SK-N-SH (cell line): ENCODE data around the gene CEP112. TPM values are rescaled to one million over a fixed set of nuclear protein-coding genes. Genes with fewer than 3 reads are reported as not detected.

Experiments used
- CTCF ChIA-PET: fragments of 300-600, 350-600 bp; formaldehyde crosslinking; extraction: SDS; loops from one replicate; lab custom pipeline; 2021; lab: Yijun Ruan, JAX
- POLR2A ChIA-PET: fragments of 350-600 bp; sonication (Branson Sonifier 250); formaldehyde crosslinking; extraction: SDS; loops from one replicate; lab custom pipeline; 2020; ENCODE audit warnings: antibody characterized with exemption, inconsistent platforms; lab: Yijun Ruan, JAX
- DNase-seq: peaks from one replicate; pipeline ENCODE4 v3.0.0; 2012
- H2AFZ ChIP-seq: fragments of 200-600 bp; sonication (generic); 2 replicates; pipeline ENCODE4 v1.8.1; 2016; ENCODE audit warnings: antibody characterized with exemption, mild to moderate bottlenecking, low read depth
- H3F3A ChIP-seq: fragments of 200-600 bp; sonication (generic); replicated peaks from 2 replicates; pipeline ENCODE3; 2016; ENCODE audit warnings: antibody characterized with exemption, mild to moderate bottlenecking; ENCODE audit not compliant: insufficient read depth
- H3K27ac ChIP-seq, 2 experiments: fragments of 200-500 bp in 1 of 2; fragments of 200-600 bp in 1 of 2; sonication (Bioruptor generic) in 1 of 2; sonication (generic), shearing (Covaris generic) in 1 of 2; 2 replicates each; pipeline versions ENCODE4 v1.5.1 to v1.6.1; 2014 to 2016; ENCODE audit warnings: low read depth in 2 of 2, inconsistent platforms in 1 of 2, low read length in 1 of 2, mild to moderate bottlenecking in 1 of 2, mixed read lengths in 1 of 2
- H3K27me3 ChIP-seq: fragments of 200-600 bp; sonication (generic), shearing (Covaris generic); 2 replicates; pipeline ENCODE4 v1.6.1; 2016; ENCODE audit warnings: mixed run types; ENCODE audit not compliant: insufficient read depth
- H3K36me3 ChIP-seq, 2 experiments: fragments of 200-500 bp in 1 of 2; fragments of 200-600 bp in 1 of 2; sonication (Bioruptor generic) in 1 of 2; sonication (generic) in 1 of 2; replicated peaks in 1 of 2; 2 replicates each; pipeline versions ENCODE3 to v1.5.1; 2014 to 2016; ENCODE audit warnings: low read length in 1 of 2, mild to moderate bottlenecking in 1 of 2; ENCODE audit not compliant: insufficient read depth in 2 of 2, control insufficient read depth in 1 of 2
- H3K4me1 ChIP-seq, 2 experiments: fragments of 200-500 bp in 1 of 2; fragments of 200-600 bp in 1 of 2; sonication (Bioruptor generic) in 1 of 2; sonication (generic), shearing (Covaris generic) in 1 of 2; 2 replicates each; pipeline versions ENCODE4 v1.5.1 to v1.6.1; 2014 to 2016; ENCODE audit warnings: low read depth in 1 of 2, low read length in 1 of 2, mixed run types in 1 of 2; ENCODE audit not compliant: insufficient read depth in 2 of 2, control insufficient read depth in 1 of 2
- H3K4me2 ChIP-seq: fragments of 200-600 bp; sonication (generic), shearing (Covaris generic); 2 replicates; pipeline ENCODE4 v1.6.1; 2017; ENCODE audit warnings: mixed run types
- H3K4me3 ChIP-seq, 2 experiments: fragments of 200-500 bp in 1 of 2; fragments of 200-600 bp in 1 of 2; sonication (Bioruptor generic) in 1 of 2; sonication (generic), shearing (Covaris generic) in 1 of 2; 2 replicates each; pipeline versions ENCODE4 v1.5.1 to v1.8.1; 2014 to 2016; ENCODE audit warnings: low read depth in 2 of 2, inconsistent platforms in 1 of 2, low read length in 1 of 2, mild to moderate bottlenecking in 1 of 2, mixed read lengths in 1 of 2, moderate library complexity in 1 of 2
- H3K79me2 ChIP-seq: fragments of 200-600 bp; sonication (generic); 2 replicates; pipeline ENCODE4 v1.8.1; 2017; ENCODE audit warnings: mild to moderate bottlenecking; ENCODE audit not compliant: insufficient read depth
- H3K9ac ChIP-seq: fragments of 200-600 bp; sonication (generic); 2 replicates; pipeline ENCODE4 v1.6.1; 2017; ENCODE audit warnings: mixed run types
- H3K9me2 ChIP-seq: fragments of 200-600 bp; sonication (generic); 2 replicates; pipeline ENCODE4 v1.6.1; 2017; ENCODE audit warnings: mixed run types
- H3K9me3 ChIP-seq: fragments of 200-600 bp; sonication (generic); 2 replicates; pipeline ENCODE4 v1.6.1; 2017; ENCODE audit warnings: mixed run types, mild to moderate bottlenecking, moderate library complexity
- H4K20me1 ChIP-seq: fragments of 200-600 bp; sonication (generic); 2 replicates; pipeline ENCODE4 v1.6.1; 2017; ENCODE audit warnings: mild to moderate bottlenecking, mixed run types; ENCODE audit not compliant: insufficient read depth
- ELF1 ChIP-seq: IDR thresholded peaks from 2 replicates; pipeline ENCODE4 v1.4.0; 2012
- FOSL2 ChIP-seq: IDR thresholded peaks from 2 replicates; pipeline ENCODE4 v1.4.0; 2012; ENCODE audit warnings: low read depth, mild to moderate bottlenecking, moderate library complexity, borderline replicate concordance
- FOXM1 ChIP-seq: IDR thresholded peaks from 2 replicates; pipeline ENCODE4 v1.4.0; 2012; ENCODE audit warnings: low read depth, mild to moderate bottlenecking
- GATA2 ChIP-seq: sonication (generic); formaldehyde crosslinking; IDR thresholded peaks from 2 replicates; pipeline ENCODE4 v1.5.0; 2020; ENCODE audit warnings: mild to moderate bottlenecking, missing genetic modification reagents
- JUND ChIP-seq: IDR thresholded peaks from 2 replicates; pipeline ENCODE4 v1.4.0; 2012
- MXI1 ChIP-seq: IDR thresholded peaks from 2 replicates; pipeline ENCODE4 v1.6.1; 2012; ENCODE audit warnings: mild to moderate bottlenecking, low read depth, low read length, improper control_type of control experiment
- NFIC ChIP-seq: IDR thresholded peaks from 2 replicates; pipeline ENCODE4 v1.4.0; 2012; ENCODE audit warnings: borderline replicate concordance
- NRF1 ChIP-seq: IDR thresholded peaks from 2 replicates; pipeline ENCODE4 v1.6.1; 2012; ENCODE audit warnings: low read depth, mild to moderate bottlenecking, low read length
- RAD21 ChIP-seq: IDR thresholded peaks from 2 replicates; pipeline ENCODE4 v1.6.1; 2012; ENCODE audit warnings: mild to moderate bottlenecking, low read length
- REST ChIP-seq: IDR thresholded peaks from 2 replicates; pipeline ENCODE4 v1.6.1; 2012; ENCODE audit warnings: mild to moderate bottlenecking, low read depth, low read length, moderate library complexity
- RFX5 ChIP-seq: IDR thresholded peaks from 2 replicates; pipeline ENCODE4 v1.6.1; 2012; ENCODE audit warnings: mild to moderate bottlenecking, improper control_type of control experiment, low read length
- RXRA ChIP-seq: IDR thresholded peaks from 2 replicates; pipeline ENCODE4 v1.4.0; 2012; ENCODE audit warnings: low read depth, mild to moderate bottlenecking, borderline replicate concordance
- SMC3 ChIP-seq: IDR thresholded peaks from 2 replicates; pipeline ENCODE4 v1.6.1; 2012; ENCODE audit warnings: low read depth, low read length, improper control_type of control experiment
- TCF12 ChIP-seq: IDR thresholded peaks from 2 replicates; pipeline ENCODE4 v1.4.0; 2012
- TEAD4 ChIP-seq: IDR thresholded peaks from 2 replicates; pipeline ENCODE4 v1.4.0; 2012; ENCODE audit warnings: mild to moderate bottlenecking, borderline replicate concordance; ENCODE audit not compliant: insufficient read depth
- ZBTB33 ChIP-seq: IDR thresholded peaks from 2 replicates; pipeline ENCODE4 v1.4.0; 2012; ENCODE audit warnings: low read depth, borderline replicate concordance
- WGBS: methylation state at CpG from one replicate; pipeline ENCODE4 v1.1.6; 2017; ENCODE audit warnings: low lambda C conversion rate; 5-methylcytosine and 5-hydroxymethylcytosine counted together
- polyA plus RNA-seq, 3 experiments: library from polyadenylated mRNA; depleted of rRNA; stranded (reverse); fragments of >200 nt; gene quantifications; 2 replicates each; pipeline ENCODE4 v1.2.3, GENCODE V29; 2012
- TF ChIP-seq, protein P1 (sequence below): IDR thresholded peaks from 2 replicates; pipeline ENCODE4 v1.4.0; 2012; ENCODE audit warnings: low read depth, borderline replicate concordance
- TF ChIP-seq, protein P2 (sequence below): fragments of 150-350 bp; IDR thresholded peaks from 2 replicates; pipeline ENCODE4 v1.6.1; 2017; ENCODE audit warnings: antibody characterized with exemption, low read length, low read depth, borderline replicate concordance

CEP112 gene
- polyA plus RNA-seq, 1 of the 3 experiments (the other 2 are of a cell fraction): 7.9 TPM

GRCh38 chr17:66143657-66144282 lies 48.2 kb downstream of the CEP112 start:
- Histone ChIP-seq H3K4me1 (no peaks in the 10 kb centered on the region), H2AFZ (no peak overlapping the region), H3K9me2 (no peaks in the 10 kb centered on the region), H3K27me3 (no peaks in the 10 kb centered on the region), H3K4me3 (no peak overlapping the region), H3K27ac (no peak overlapping the region), H3K9ac (no peak overlapping the region), H3F3A (no peaks in the 10 kb centered on the region), H3K4me2 (no peak overlapping the region), H3K79me2 (no peaks in the 10 kb centered on the region), H4K20me1 (no peaks in the 10 kb centered on the region), H3K36me3 (peaks cover 0 to 45% of the 10 kb centered on the region in 2 experiments), H3K9me3 (no peaks in the 10 kb centered on the region)
- TF ChIP-seq RXRA: no peak
- no peak for TF ChIP-seq RFX5
- TF ChIP-seq NRF1: no peak
- 92% methylated on average over 2 of the region's 2 CpGs for WGBS
- ChIA-PET POLR2A (no interaction called here), CTCF (interaction anchor here (1.1 to 2.6 kb wide), 2 partner anchors 47 to 850 kb away, joined by 3 to 6 read pairs; no protein-coding TSS in a partner anchor)
- no peak for DNase-seq

- Histone ChIP-seq H3K9me3 (peaks cover 6% of the 10 kb centered on the region; the same call in 1 of the 2 replicates), H4K20me1 (no peaks in the 10 kb centered on the region), H3K4me2 (no peak overlapping the region), H2AFZ (no peak overlapping the region), H3K9ac (no peak overlapping the region), H3K79me2 (no peaks in the 10 kb centered on the region), H3F3A (no peaks in the 10 kb centered on the region), H3K9me2 (no peaks in the 10 kb centered on the region), H3K4me1 (no peaks in the 10 kb centered on the region), H3K27ac (no peak overlapping the region), H3K36me3 (peaks cover 0 to 45% of the 10 kb centered on the region in 2 experiments), H3K4me3 (no peak overlapping the region), H3K27me3 (no peaks in the 10 kb centered on the region)
- DNase-seq: no peak
- 90% methylated on average over 7 of the region's 7 CpGs for WGBS
- TF ChIP-seq TCF12: no peak
- no peak for TF ChIP-seq JUND
- TF ChIP-seq, protein P1, sequence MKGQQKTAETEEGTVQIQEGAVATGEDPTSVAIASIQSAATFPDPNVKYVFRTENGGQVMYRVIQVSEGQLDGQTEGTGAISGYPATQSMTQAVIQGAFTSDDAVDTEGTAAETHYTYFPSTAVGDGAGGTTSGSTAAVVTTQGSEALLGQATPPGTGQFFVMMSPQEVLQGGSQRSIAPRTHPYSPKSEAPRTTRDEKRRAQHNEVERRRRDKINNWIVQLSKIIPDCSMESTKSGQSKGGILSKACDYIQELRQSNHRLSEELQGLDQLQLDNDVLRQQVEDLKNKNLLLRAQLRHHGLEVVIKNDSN: no peak
- no peak for TF ChIP-seq RXRA
- no peak for TF ChIP-seq NRF1
- no peak for TF ChIP-seq TEAD4
- TF ChIP-seq, protein P2, sequence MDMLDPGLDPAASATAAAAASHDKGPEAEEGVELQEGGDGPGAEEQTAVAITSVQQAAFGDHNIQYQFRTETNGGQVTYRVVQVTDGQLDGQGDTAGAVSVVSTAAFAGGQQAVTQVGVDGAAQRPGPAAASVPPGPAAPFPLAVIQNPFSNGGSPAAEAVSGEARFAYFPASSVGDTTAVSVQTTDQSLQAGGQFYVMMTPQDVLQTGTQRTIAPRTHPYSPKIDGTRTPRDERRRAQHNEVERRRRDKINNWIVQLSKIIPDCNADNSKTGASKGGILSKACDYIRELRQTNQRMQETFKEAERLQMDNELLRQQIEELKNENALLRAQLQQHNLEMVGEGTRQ: no peak
- TF ChIP-seq ELF1: no peak
- no peak for TF ChIP-seq NFIC
- TF ChIP-seq GATA2 (CRISPR knock-in tag): no peak
- TF ChIP-seq RFX5: no peak
- TF ChIP-seq MXI1: no peak
- no peak for TF ChIP-seq REST
- TF ChIP-seq RAD21: no peak
- TF ChIP-seq SMC3: no peak
- TF ChIP-seq FOSL2: no peak
- no peak for TF ChIP-seq FOXM1
- no peak for TF ChIP-seq ZBTB33
- ChIA-PET CTCF (interaction anchor here (0.8 to 2.6 kb wide), 5 partner anchors 9 to 848 kb away, joined by 3 to 7 read pairs (median 4); no protein-coding TSS in a partner anchor), POLR2A (no interaction called here)
These were observed 49.5 kb downstream of the CEP112 start for GRCh38 chr17:66142428-66142827.
